HG02642 (cell line): ENCODE data around the gene ADAMTS1.

Source experiments
- ATAC-seq: cut with Tn5 transposase; IDR thresholded peaks from one replicate; pipeline ENCODE4 v1.9.1; 2021; ENCODE audit warnings: mild to moderate bottlenecking; ENCODE audit not compliant: unreplicated experiment, poor library complexity

Gene ADAMTS1

DNA sequence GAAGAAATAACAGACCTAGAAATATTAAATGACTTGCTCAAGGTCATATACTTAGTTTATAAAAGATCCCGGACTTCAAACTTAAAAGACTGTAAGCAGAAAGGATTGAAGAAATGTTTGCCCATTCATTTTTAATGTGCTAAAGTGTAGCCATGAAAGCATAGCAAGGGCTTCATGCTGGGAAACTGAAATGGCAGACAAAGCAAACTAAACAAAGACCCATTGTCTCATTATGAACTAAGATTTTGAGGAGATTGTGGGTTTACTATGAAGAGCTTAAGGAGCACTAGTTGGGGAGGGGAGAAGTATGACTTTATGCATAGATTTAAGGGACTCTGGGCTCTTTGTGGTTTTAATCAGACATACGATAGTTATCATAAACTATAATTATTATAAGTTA is 26.3 kb downstream of the ADAMTS1 start:
- ATAC-seq, result no peak

DNA sequence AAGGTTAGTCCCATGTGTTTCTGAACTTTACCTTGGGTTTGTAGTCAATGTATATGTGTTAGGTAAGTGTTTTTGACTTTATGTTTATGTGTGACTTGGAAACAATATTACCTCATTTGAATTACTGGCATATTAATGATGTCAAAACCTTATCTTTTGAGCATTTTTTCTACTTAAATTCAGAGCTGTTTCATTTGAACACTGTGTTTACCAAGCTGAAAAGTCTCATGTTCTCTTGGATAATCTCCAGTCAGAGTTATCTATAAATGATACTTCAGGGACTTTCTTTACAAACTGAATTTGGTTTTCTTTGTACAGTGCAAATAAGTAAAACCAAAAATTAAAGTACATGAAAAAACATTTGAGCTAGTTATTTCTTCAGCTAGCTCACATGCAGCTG is 30.0 kb downstream of the ADAMTS1 start:
- ATAC-seq, result no peak

DNA sequence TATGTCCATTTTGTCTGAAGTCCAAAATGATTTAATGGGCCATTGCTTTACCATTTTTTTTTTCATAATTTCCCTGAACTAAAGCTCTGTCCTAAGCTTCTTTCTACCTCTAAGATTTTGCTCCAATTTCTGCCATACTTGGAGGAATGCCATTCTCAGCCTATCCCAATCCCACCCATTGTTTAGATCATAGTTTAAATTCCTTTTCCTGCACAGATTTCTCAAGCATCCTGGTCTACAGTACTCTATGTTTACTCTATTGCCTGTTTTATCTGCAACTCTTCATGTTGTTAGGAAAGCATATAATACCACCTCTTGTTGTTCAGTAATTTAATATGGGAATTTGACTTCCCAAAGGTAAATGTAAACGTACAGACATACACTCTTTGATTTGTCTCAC is 30.8 kb downstream of the ADAMTS1 start:
- no peak for ATAC-seq

DNA sequence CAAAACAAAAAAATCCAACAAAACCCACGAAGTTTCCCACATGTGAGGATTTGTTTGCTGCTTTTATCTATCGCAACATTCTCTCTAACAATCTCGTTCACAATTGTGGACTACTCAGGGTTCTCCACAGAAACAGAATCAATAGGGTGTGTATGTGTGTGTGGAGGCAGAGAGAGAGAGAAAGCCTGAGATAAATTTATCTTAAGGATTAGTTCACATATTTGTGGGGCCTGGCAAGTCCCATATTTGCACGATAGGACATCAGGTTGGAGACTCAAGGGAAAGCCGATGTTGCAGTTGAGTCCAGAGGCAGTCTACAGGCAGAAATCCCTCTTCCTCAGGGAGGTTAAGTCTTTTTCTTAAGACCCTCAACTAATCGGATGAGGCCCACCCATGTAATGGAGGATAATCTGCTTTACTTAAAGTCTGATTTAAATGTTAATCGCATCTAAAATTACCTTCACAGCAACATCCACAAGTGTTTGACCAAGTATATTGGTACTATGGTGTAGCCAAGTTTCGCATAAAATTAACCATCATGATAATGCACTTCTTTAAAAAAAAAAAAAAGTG is 31.7 kb downstream of the ADAMTS1 start:
- ATAC-seq, result no peak

DNA sequence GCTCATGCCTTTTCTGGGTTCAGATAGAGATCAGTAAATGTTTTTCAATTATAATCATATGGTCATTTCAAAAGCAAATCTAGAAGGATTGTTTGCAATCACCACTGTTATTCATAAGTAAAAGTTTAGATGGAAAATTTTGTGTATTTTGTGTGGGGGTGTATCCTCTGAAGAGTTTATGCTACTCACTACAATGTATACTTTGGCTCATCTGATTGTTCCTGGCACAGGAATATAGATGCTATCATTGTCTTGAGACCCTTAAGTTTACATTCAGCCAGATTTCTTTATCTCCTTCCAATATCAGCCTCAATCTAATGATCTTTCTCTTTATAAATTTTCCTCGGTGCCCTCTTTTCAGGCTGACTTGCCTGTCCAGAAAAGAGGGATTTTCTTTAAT is 33.0 kb downstream of the ADAMTS1 start:
- ATAC-seq, result no peak

DNA sequence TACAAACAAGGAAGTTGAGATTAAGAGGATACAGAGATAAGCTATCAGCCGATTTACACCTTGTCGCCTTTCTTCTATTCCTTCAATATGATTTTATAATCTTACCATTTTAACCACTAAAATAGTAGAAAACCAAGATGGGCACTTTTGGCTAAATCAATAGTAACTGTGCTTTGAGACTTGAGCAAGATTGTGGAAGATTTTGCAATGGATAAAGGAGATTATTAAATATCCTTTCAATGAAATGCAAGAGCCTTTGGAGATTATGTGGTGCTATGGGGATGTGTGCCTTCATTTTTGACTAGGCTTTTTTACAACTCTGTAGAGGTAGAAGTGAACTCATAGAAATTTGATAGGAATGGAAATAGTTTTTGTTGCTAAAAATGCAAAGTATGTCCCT is 33.7 kb downstream of the ADAMTS1 start:
- ATAC-seq, result no peak

DNA sequence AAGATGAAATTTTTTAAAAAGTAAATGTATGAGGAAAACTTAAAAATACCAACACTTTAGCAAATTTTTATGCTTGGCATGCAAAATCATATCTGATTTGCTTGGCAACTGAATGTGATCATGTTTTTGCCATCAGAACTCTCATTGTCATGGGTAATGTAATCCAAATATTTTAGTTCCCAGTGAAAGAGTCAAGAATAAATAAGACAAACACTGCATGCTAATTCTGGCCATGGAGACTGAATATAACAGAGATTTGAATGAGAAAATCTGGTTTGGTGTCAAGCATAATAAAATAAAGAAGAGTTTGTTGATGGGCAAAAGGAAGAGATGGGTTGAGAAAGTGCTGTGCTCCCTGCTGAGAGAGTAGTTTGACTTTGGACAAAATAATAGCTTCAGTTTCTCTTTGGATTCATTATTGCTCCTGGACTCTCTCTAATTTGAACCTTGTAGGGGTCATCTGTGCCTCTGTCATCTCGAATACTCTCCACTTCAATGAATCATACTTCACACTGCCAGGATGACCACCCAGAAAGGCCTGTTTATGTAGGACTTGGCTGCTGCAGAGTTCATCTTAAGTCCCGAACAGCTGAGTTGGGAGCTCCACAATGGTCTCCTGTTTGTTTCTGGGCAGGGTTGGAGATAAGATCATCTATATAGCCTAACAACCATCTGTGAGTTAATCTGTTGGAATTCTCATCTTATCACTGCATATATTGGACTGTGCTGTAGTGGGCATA is 34.4 kb downstream of the ADAMTS1 start:
- no peak for ATAC-seq

DNA sequence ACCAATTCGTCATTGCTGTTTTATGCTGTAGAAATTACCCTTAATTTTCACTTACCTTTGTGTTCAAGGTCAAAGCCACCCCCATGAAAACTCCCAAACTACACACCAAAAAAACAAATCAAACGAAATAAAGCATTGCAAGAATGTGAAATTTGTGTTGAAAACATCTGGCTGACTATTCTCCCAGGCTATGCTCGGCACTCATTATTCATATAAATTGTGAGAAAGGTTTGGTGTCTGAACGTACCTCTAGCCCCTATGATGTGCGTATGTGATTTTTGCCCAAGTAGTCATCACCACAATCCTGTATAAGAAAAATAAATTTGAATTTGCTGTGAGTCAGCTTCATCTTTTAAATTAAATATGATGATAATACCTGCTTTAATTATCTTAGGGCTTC is 34.9 kb downstream of the ADAMTS1 start:
- no peak for ATAC-seq

DNA sequence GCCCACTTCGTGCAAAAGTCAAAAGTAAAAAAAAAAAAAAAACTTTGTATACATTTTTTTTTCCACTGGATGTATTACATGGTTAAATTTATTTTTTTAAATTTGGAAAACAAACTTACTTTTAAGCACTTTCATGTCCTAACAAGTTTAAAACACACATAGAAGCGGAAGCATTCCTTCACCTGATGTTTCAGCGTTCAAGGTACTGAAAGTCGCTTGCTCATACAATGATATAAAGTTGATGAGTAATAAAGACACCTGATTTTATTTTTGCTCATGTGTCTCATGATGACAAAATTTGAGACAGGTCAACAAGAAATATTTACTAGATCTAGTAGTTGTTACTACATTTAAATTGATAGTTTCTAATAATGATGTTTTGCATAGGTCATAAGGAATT is 35.5 kb downstream of the ADAMTS1 start:
- no peak for ATAC-seq

DNA sequence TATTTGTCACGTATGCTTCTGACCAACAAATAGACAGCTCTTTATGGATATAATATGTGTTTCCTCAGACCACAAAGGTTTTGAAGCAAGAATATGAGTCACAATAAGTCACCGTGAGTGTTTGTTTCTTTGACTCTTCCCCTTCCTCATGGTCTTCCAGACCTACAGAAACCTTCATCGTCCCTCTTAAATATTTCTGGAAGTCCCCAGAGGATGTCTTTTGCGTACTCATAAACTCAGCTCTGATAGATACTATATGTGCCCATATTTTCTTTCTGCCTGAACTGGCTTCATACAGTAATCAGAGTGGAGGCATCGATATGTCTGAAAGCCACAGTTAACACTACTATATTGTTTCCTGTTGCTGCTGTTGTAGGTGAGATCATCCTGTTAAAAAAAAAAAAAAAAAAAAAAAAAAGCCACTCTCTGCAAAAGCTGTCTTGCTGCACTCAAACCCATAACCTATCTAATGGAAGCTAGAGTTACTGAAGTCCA is 38.4 kb downstream of the ADAMTS1 start:
- ATAC-seq, result no peak

DNA sequence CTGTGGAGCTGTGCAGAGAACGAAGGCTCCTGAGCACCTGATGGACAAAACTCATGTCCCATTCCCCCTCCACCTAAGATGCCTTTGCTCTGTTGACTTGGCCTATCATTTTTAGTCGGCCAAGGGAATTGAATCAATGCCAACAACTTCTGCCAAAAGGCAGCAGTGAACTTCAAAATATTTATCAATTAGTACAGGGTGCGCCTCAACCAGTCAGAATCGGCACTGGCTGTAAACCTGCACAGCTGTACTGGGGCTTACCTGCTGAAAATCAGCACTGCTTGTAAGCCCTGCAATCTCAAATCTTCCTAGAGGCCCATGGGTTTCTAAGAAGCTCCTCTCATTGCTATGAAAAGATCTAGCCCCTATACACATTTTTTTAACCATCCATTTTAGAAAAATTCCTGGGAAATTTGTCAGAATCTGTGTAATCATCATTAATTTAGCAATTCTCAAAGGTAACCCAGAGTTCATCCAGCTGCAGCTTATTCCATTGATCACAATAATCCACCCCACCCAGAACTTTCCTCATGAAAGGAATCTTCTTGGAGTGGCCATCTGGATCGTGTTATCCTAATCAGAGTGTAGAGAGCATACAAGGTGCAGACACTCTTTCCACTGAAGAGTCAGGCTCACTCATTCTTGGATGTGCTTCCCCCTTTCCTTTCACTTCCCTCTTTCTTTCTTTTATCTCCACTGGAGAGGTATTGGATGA is 40.2 kb downstream of the ADAMTS1 start:
- ATAC-seq, result no peak

DNA sequence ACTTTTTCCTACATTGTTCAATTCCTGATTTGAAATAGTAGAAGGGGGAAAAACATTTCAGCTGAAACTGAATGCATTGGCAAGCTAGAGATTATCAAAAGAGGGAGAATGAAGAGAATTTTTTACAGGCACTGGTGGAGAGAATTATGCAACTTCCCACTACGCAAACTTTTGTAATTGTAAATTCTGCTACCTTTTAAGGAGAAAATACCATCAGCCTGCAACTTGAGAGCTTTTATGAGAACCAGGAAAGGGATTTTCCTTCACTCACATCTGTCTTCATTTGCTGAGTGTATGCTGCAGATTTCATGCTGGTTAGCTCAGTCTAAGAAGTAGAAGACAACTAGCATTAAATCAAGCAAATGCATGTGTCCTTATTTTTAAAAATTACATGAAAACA is 43.7 kb downstream of the ADAMTS1 start:
- ATAC-seq, result no peak

DNA sequence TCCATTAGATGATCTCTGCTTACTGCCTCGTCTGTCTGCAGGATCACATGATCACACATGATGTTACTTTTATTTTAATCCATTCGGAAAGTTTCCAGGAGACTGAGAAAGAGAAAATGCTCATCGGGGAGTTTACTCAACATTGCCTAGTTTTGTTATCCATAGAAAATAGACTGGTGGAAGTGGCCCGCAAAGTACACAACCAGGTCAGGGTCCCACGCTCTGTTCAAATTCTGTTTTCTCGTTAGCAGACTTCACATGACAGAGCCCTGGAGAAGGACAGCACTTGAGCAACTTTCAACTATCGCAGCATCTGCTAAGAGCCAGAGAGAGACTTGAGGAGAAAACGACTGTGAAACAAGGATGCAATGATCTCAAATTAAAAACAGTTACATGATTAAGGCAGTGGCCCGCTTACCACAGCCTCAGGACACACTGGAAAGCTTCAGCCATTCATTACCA is 44.2 kb downstream of the ADAMTS1 start:
- no peak for ATAC-seq

DNA sequence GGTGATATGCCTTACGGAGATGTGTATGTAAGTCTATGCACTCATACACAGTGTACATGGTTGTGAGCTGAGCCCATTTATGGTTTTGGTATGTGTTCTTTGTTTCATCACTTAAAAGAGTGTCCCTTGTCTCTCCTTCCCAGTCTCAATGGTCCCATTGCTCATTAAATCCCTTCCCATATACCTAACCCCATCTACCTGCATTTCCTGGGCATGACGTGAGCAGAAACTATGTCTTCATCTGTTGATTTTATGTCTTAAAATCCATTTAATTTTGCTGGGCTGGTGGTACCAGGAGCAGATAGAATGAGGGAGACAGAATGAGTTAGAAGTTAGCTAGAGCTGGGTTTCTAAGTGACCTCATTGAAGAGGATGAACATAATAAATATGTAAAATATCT is 44.8 kb downstream of the ADAMTS1 start:
- no peak for ATAC-seq

DNA sequence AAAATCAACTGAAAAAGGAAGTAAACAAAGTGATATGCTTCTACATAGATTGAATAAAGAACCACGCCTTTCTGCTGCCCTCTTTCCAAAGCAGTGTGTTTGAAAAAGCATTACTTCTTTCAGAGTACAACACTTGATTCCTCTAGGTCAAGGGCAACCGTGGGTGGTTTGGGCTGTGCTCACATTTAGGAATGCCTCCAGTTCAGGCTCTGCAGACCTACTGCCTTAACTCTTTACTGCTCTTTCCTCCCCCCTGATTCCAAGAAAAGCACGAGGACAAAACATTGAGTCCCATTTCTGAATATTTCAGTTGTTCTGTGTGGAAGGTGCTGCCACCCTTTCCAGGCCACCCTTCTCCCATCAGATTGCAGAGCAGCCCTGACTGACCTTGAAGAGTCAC is 45.2 kb downstream of the ADAMTS1 start:
- ATAC-seq, result no peak

DNA sequence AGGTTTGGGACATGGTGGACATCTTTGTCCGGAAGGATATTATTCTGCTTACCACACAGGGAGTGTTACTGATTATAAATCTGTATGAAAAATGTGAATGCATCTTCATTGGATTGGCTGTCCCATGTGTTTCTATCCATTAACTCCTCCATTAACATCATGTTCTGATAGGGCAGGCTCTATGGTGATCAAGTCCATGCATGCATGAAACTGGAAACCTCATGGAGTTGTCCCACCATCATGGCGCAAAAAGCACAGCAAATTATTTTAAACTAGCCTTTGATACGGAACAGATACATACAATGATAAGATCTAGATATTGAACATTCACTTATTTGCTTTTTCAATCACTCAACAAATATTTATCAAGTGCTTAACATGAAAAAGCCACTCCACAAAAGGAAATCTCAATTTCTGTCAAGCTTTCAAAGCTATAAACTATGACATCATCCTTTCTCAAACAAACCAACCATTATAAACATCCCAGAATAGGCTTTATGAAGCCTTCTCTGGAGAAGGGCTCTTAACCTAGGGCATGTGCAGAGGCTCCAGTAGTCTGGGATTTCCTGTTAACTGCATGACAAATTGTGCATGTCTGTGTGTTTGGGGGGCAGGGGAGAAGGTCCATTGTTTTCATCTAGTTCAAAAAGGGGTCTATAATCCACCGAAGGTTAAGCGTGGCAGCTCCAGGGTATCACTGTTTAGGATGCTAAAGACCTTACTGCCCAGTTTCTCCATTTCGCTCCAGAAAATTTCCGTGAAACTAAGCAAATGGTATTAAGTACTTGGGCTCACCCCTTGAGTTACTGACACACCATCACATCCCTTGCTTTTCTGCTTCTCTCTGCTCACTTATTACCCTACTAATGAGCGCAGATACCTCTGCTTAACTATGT is 46.1 kb downstream of the ADAMTS1 start:
- ATAC-seq, result no peak

DNA sequence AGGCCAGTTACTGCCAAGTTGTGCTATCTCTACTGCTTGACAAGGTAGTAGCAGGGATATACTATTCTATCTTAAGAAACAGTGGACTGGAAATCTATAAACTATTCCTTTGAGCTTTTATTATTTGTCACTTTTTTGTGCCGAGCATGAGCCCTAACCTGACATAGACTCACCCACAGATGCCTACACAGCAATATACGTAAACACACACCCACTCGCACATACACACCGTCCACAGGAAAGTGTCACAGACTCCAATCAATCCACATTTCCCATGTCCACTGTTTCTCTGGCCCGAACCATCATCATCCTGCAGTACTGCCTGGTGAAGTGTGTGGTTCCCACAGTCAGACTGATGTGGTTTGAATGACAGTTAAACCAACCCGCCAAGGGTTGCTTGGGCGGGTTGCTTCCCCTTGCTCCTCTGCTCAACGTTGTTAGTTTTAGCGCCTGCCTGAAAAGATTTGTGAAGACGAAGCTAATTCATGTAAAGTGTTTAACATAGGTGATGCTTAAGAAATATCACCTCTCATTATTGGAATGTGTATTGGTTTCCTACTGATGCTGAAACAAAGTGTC is 47.2 kb downstream of the ADAMTS1 start:
- no peak for ATAC-seq

DNA sequence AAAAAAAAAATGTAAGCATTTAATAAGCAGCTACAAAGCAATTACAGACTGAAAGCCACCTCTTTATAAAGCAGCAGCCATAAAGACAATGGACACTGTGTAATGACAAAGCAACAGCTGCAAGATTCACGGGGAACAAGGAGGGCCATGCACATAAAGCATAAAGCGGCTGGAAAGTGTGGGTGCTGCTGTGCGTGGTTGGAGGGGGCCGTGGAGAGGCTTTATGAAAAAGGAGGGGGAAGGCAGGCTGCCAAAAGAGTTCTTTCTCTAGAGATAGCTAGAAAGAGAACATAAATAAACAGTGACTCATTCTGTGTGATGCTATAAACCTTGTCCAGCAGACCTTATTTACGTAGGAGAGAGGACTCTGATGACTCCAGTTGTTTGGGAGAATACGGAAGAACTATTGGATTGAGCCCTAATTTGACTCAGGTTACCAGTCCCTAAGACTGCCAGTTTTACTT is 49.3 kb downstream of the ADAMTS1 start:
- ATAC-seq, result no peak

DNA sequence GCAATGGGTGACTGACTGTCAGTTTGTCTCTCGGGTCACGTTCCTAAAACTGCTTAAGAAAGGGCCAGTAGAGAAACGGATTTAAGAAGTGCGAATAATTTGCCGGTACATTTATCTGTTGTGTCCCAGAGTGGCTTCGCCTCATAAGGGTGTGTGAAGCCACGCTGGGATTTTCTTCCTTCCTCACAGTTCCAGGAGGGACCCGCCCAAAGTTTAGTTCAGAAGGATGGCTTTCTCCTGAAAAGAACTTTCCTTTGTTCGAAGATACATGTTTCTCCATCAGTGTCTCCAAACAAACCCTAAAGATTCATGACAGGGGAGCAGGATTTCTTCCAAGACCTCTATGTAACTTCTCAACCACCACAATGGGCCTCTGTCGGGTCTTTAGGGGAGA is 49.8 kb downstream of the ADAMTS1 start:
- no peak for ATAC-seq
